Measurements from ENCODE around the gene PET100.

GRCh38 chr19:7657131-7657751 is 27.6 kb downstream of the PET100 start:
- no peak for TF ChIP-seq CTCF (IDR thresholded peaks at IDR 0.05 in 4 of 5, conservative IDR thresholded peaks at IDR 0.05 in 1 of 5)
- TF ChIP-seq POLR2A (IDR thresholded peaks at IDR 0.05): no peak

All from gastrocnemius medialis (tissue), 4 donors.